BJ (cell line): ENCODE measurements around the gene TPRG1. TPM values are rescaled to one million over a fixed set of nuclear protein-coding genes. Genes with fewer than 3 reads are reported as not detected.
A peak's percentile ranks its signal among the peaks of the same experiment; 100 is the strongest.

Source experiments
- CTCF ChIA-PET: fragments of 350-600 bp; formaldehyde crosslinking; extraction: SDS; loops from one replicate; lab custom pipeline; 2021; ENCODE audit warnings: antibody characterized with exemption, inconsistent platforms; lab: Yijun Ruan, JAX
- POLR2A ChIA-PET: fragments of 300-600 bp; sonication (Branson Sonifier 250); formaldehyde crosslinking; extraction: SDS; loops from one replicate; lab custom pipeline; 2021; ENCODE audit warnings: antibody characterized with exemption; lab: Charles Lee
- DNase-seq: peaks from one replicate; pipeline ENCODE4 v3.0.0-alpha.2; 2011; ENCODE audit warnings: low read depth
- H3K27me3 ChIP-seq: 2 replicates; pipeline ENCODE4 v1.6.0; 2011; ENCODE audit warnings: low read length; ENCODE audit not compliant: control insufficient read depth, insufficient read depth
- H3K36me3 ChIP-seq: 2 replicates; pipeline ENCODE4 v1.5.1; 2011; ENCODE audit warnings: low read length; ENCODE audit not compliant: control insufficient read depth, insufficient read depth
- H3K4me3 ChIP-seq: 2 replicates; pipeline ENCODE4 v1.5.1; 2011; ENCODE audit warnings: low read depth, mild to moderate bottlenecking, control low read depth, low read length
- CTCF ChIP-seq: IDR thresholded peaks from 2 replicates; pipeline ENCODE4 v1.5.1; 2011; ENCODE audit warnings: low read depth, mild to moderate bottlenecking, control low read depth, inconsistent platforms, low read length, moderate library complexity; ENCODE audit not compliant: insufficient read depth
- polyA plus RNA-seq: library from polyadenylated mRNA; depleted of rRNA; stranded (reverse); fragments of >200 nt; gene quantifications from 2 replicates; pipeline ENCODE4 v1.2.3, GENCODE V29; 2011

The TPRG1 gene
- polyA plus RNA-seq, 1 experiment = 0.16 TPM

- CTCF ChIA-PET = no interaction called here
Measured at GRCh38 chr3:189337673-189338091, 165.9 kb downstream of the TPRG1 start.

GRCh38 chr3:189338366-189338765 lies 166.6 kb downstream of the TPRG1 start:
- no peak overlapping the region for H3K4me3 ChIP-seq
- TF ChIP-seq CTCF = no peak
- POLR2A ChIA-PET = no interaction called here
- DNase-seq = no peak
- CTCF ChIA-PET = no interaction called here
- H3K36me3 ChIP-seq = no peaks in the 10 kb centered on the region
- H3K27me3 ChIP-seq = no peaks in the 10 kb centered on the region

More at GRCh38 chr3:189337673-189338091, 165.9 kb downstream of the TPRG1 start:
- Histone ChIP-seq H3K4me3 (no peak overlapping the region), H3K36me3 (no peaks in the 10 kb centered on the region), H3K27me3 (no peaks in the 10 kb centered on the region)
- no peak for TF ChIP-seq CTCF
- no peak for DNase-seq
- POLR2A ChIA-PET = no interaction called here

- ChIA-PET CTCF (interaction anchor here (0.8 kb wide), 1 partner anchor 16 kb away, joined by 3 read pairs; no protein-coding TSS in a partner anchor), POLR2A (no interaction called here)
- TF ChIP-seq CTCF = no peak
- no peaks in the 10 kb centered on the region for H3K36me3 ChIP-seq
- DNase-seq = no peak
- H3K4me3 ChIP-seq = no peak overlapping the region
- H3K27me3 ChIP-seq = no peaks in the 10 kb centered on the region
Measured at GRCh38 chr3:189339996-189340395, 168.2 kb downstream of the TPRG1 start.

- Histone ChIP-seq H3K4me3 (no peak overlapping the region), H3K36me3 (no peaks in the 10 kb centered on the region), H3K27me3 (no peaks in the 10 kb centered on the region)
- CTCF ChIA-PET = interaction anchor here (0.8 kb wide), 1 partner anchor 15 kb away, joined by 3 read pairs; no protein-coding TSS in a partner anchor
- peak; percentile 26 for TF ChIP-seq CTCF
- POLR2A ChIA-PET = no interaction called here
- no peak for DNase-seq
Measured at GRCh38 chr3:189340680-189341460, 169.1 kb downstream of the TPRG1 start.

- POLR2A ChIA-PET = no interaction called here
- no peak for DNase-seq
- no peak for TF ChIP-seq CTCF
Measured at GRCh38 chr3:189342811-189343210, 171.0 kb downstream of the TPRG1 start.

More at GRCh38 chr3:189342811-189343210, 171.0 kb downstream of the TPRG1 start:
- H3K4me3 ChIP-seq = no peak overlapping the region
- no peaks in the 10 kb centered on the region for H3K36me3 ChIP-seq
- CTCF ChIA-PET = interaction anchor here (1.1 to 1.3 kb wide), 3 partner anchors 8 to 11 kb away, joined by 3 read pairs; no protein-coding TSS in a partner anchor
- H3K27me3 ChIP-seq = no peaks in the 10 kb centered on the region
